Astrocyte (in vitro differentiated cells and primary cell): Measurements from ENCODE around the gene GAB1. TPM values are rescaled to one million over a fixed set of nuclear protein-coding genes. Genes with fewer than 3 reads are reported as not detected.
A peak's percentile ranks its signal among the peaks of the same experiment; 100 is the strongest.

Experiments
- DNase-seq: peaks from one replicate; pipeline ENCODE4 v3.0.0-alpha.2; 2010; ENCODE audit warnings: low read depth
- FAIRE-seq: peaks from 2 replicates; lab custom pipeline; 2011; peaks lifted over from hg19 to GRCh38; lab: Jason Lieb, UNC
- H2AFZ ChIP-seq: 2 replicates; pipeline ENCODE4 v1.6.0; 2012; ENCODE audit warnings: low read depth, low read length, inconsistent platforms
- H3K27ac ChIP-seq: 2 replicates; pipeline ENCODE4 v1.5.1; 2011; ENCODE audit warnings: low read depth, low read length, inconsistent platforms
- H3K27me3 ChIP-seq: 2 replicates; pipeline ENCODE4 v1.6.0; 2011; ENCODE audit warnings: low read length, inconsistent platforms; ENCODE audit not compliant: insufficient read depth
- H3K36me3 ChIP-seq: 2 replicates; pipeline ENCODE4 v1.5.1; 2011; ENCODE audit warnings: low read length, inconsistent platforms; ENCODE audit not compliant: insufficient read depth
- H3K4me1 ChIP-seq: 2 replicates; pipeline ENCODE4 v1.5.1; 2011; ENCODE audit warnings: low read length, inconsistent platforms; ENCODE audit not compliant: insufficient read depth
- H3K4me2 ChIP-seq: 2 replicates; pipeline ENCODE4 v1.6.0; 2012; ENCODE audit warnings: low read length, inconsistent platforms
- H3K4me3 ChIP-seq: 2 replicates; pipeline ENCODE4 v1.5.1; 2011; ENCODE audit warnings: low read depth, mild to moderate bottlenecking, low read length, inconsistent platforms; ENCODE audit not compliant: insufficient read depth
- H3K79me2 ChIP-seq: 2 replicates; pipeline ENCODE4 v1.6.0; 2012; ENCODE audit warnings: mild to moderate bottlenecking, low read length, inconsistent platforms; ENCODE audit not compliant: insufficient read depth
- H3K9ac ChIP-seq: 2 replicates; pipeline ENCODE4 v1.6.0; 2012; ENCODE audit warnings: mild to moderate bottlenecking, low read length, inconsistent platforms
- H3K9me3 ChIP-seq: 2 replicates; pipeline ENCODE4 v1.5.1; 2012; ENCODE audit warnings: low read depth, mild to moderate bottlenecking, low read length, inconsistent platforms; ENCODE audit not compliant: insufficient read depth
- H4K20me1 ChIP-seq: 2 replicates; pipeline ENCODE4 v1.6.0; 2012; ENCODE audit warnings: low read length, inconsistent platforms; ENCODE audit not compliant: insufficient read depth
- H3K27ac Mint-ChIP-seq: one replicate; pipeline ENCODE4 v1.8.0; 2021; ENCODE audit warnings: mild to moderate bottlenecking, mixed read lengths; ENCODE audit not compliant: unreplicated experiment
- H3K27me3 Mint-ChIP-seq: one replicate; pipeline ENCODE4 v1.8.0; 2021; ENCODE audit warnings: low read depth, mixed read lengths; ENCODE audit not compliant: unreplicated experiment
- H3K36me3 Mint-ChIP-seq: one replicate; pipeline ENCODE4 v1.8.0; 2021; ENCODE audit warnings: low read depth, mixed read lengths; ENCODE audit not compliant: unreplicated experiment
- H3K4me1 Mint-ChIP-seq: one replicate; pipeline ENCODE4 v1.8.0; 2021; ENCODE audit warnings: low read depth, mixed read lengths; ENCODE audit not compliant: unreplicated experiment
- H3K4me3 Mint-ChIP-seq: one replicate; pipeline ENCODE4 v1.8.0; 2021; ENCODE audit warnings: mild to moderate bottlenecking, moderate library complexity, mixed read lengths; ENCODE audit not compliant: unreplicated experiment
- H3K9me3 Mint-ChIP-seq: one replicate; pipeline ENCODE4 v1.8.0; 2021; ENCODE audit warnings: mild to moderate bottlenecking, mixed read lengths; ENCODE audit not compliant: unreplicated experiment
- EZH2 ChIP-seq: IDR thresholded peaks from 2 replicates; pipeline ENCODE4 v1.6.1; 2012; ENCODE audit warnings: mild to moderate bottlenecking, low read length, inconsistent platforms; ENCODE audit not compliant: insufficient read depth
- total RNA-seq: library from RNA; stranded (reverse); gene quantifications from 2 replicates; pipeline ENCODE4 v1.2.1, GENCODE V29; 2021
- TF ChIP-seq, protein P1 (sequence below): IDR thresholded peaks from 2 replicates; pipeline ENCODE4 v1.5.1; 2011; ENCODE audit warnings: low read depth, mild to moderate bottlenecking, inconsistent platforms, low read length, moderate library complexity; ENCODE audit not compliant: insufficient read depth

The GAB1 gene
- total RNA-seq, 1 donor from 2014 or later = 12.4 TPM

DNA sequence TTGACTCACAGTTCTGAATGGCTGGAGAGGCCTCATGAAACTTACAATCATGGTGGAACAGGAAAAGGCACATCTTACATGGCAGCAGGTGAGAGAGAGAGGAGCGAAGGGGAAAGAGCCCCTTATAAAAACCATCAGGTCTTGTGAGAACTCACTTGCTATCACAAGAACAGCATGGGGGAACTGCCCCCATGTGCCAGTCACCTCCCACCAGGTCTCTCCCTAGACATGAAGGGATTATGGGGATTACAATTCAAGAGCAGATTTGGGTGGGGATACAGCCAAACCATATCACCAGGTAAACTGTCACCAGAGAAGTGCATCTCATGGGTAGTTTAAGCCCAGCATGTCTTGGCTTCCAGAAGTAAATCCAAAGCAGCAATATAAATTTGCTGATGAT is 169.4 kb downstream of the GAB1 start:
- DNase-seq (no peak), FAIRE-seq (no peak)
- Histone ChIP-seq H3K36me3 (no peaks in the 10 kb centered on the region), H3K27me3 (peaks cover 11% of the 10 kb centered on the region), H4K20me1 (no peaks in the 10 kb centered on the region), H3K4me3 (no peak overlapping the region), H3K9ac (no peak overlapping the region), H2AFZ (no peak overlapping the region), H3K9me3 (no peaks in the 10 kb centered on the region), H3K4me1 (no peaks in the 10 kb centered on the region), H3K79me2 (no peaks in the 10 kb centered on the region), H3K4me2 (no peak overlapping the region), H3K27ac (no peak overlapping the region)
- Mint-ChIP-seq H3K36me3 (no peaks in the 10 kb centered on the region), H3K27ac (no peak overlapping the region), H3K4me3 (no peak overlapping the region), H3K4me1 (no peaks in the 10 kb centered on the region), H3K9me3 (peaks cover 3% of the 10 kb centered on the region), H3K27me3 (no peaks in the 10 kb centered on the region)
- TF ChIP-seq EZH2 = no peak
- TF ChIP-seq, protein P1, sequence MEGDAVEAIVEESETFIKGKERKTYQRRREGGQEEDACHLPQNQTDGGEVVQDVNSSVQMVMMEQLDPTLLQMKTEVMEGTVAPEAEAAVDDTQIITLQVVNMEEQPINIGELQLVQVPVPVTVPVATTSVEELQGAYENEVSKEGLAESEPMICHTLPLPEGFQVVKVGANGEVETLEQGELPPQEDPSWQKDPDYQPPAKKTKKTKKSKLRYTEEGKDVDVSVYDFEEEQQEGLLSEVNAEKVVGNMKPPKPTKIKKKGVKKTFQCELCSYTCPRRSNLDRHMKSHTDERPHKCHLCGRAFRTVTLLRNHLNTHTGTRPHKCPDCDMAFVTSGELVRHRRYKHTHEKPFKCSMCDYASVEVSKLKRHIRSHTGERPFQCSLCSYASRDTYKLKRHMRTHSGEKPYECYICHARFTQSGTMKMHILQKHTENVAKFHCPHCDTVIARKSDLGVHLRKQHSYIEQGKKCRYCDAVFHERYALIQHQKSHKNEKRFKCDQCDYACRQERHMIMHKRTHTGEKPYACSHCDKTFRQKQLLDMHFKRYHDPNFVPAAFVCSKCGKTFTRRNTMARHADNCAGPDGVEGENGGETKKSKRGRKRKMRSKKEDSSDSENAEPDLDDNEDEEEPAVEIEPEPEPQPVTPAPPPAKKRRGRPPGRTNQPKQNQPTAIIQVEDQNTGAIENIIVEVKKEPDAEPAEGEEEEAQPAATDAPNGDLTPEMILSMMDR = no peak

- H3K4me3 ChIP-seq = no peak overlapping the region
- Mint-ChIP-seq H3K4me1 (peaks cover 9% of the 10 kb centered on the region), H3K9me3 (no peaks in the 10 kb centered on the region), H3K4me3 (no peak overlapping the region), H3K27me3 (no peaks in the 10 kb centered on the region), H3K27ac (no peak overlapping the region), H3K36me3 (no peaks in the 10 kb centered on the region)
- H3K79me2 ChIP-seq = peaks cover 36% of the 10 kb centered on the region
- no peak overlapping the region for H3K9ac ChIP-seq
- no peak for TF ChIP-seq EZH2
- TF ChIP-seq, protein P1 = no peak
- no peak overlapping the region for H3K4me2 ChIP-seq
- H3K36me3 ChIP-seq = no peaks in the 10 kb centered on the region
- no peak overlapping the region for H2AFZ ChIP-seq
- H3K9me3 ChIP-seq = no peaks in the 10 kb centered on the region
- no peak for FAIRE-seq
- peaks cover 29% of the 10 kb centered on the region for H4K20me1 ChIP-seq
- no peak for DNase-seq
- no peak overlapping the region for H3K27ac ChIP-seq
- H3K4me1 ChIP-seq = peaks cover 13% of the 10 kb centered on the region
- H3K27me3 ChIP-seq = peaks cover 11% of the 10 kb centered on the region
Measured at GRCh38 chr4:143511906-143512305, 175.2 kb downstream of the GAB1 start.

DNA sequence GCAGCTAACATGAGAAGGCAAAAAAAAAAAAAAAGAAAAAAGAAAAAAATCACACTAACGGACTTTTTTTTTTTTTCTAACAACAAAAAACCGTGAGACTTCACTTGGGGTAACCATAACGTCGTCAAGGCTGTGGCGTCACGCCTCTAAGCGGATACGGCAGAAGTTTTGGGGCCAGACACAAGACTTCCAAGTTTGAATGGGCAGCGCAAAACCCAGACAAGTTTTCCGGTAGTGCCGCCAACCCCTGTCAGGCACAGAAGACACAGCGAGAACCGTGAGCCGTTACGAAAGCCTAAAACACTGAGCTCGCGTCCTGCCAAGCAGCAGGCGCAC is 176.3 kb downstream of the GAB1 start:
- H3K36me3 Mint-ChIP-seq = no peaks in the 10 kb centered on the region
- FAIRE-seq (no peak), DNase-seq (peak; percentile 83)
- TF ChIP-seq EZH2 = no peak
- TF ChIP-seq, protein P1 = no peak
- H3K27ac Mint-ChIP-seq = peak overlapping the region; percentile 96
- Histone ChIP-seq H3K4me2 (peak overlapping the region; percentile 89), H4K20me1 (peaks cover 39% of the 10 kb centered on the region), H3K4me3 (peak overlapping the region; percentile 99), H3K27me3 (peaks cover 11% of the 10 kb centered on the region), H2AFZ (peak overlapping the region; percentile 96), H3K79me2 (peaks cover 46% of the 10 kb centered on the region), H3K36me3 (peaks cover 6% of the 10 kb centered on the region), H3K9ac (peak overlapping the region; percentile 97), H3K27ac (peak overlapping the region; percentile 99), H3K4me1 (peaks cover 13% of the 10 kb centered on the region), H3K9me3 (no peaks in the 10 kb centered on the region)
- H3K9me3 Mint-ChIP-seq = no peaks in the 10 kb centered on the region
- H3K27me3 Mint-ChIP-seq = no peaks in the 10 kb centered on the region
- H3K4me3 Mint-ChIP-seq = peak overlapping the region; percentile 98
- H3K4me1 Mint-ChIP-seq = peaks cover 9% of the 10 kb centered on the region
